ENCODE results near the gene TBPL2.

The TBPL2 gene

GRCh38 chr14:55448141-55448614, 7.8 kb upstream of the TBPL2 start:
- TF ChIP-seq ISL1 (CRISPR knock-in tag; IDR thresholded peaks at IDR 0.05) = peak; percentile 90
- TF ChIP-seq ZFP30 (CRISPR knock-in tag; IDR thresholded peaks at IDR 0.05) = 0 out of 2 replicates have a peak, but pooled peaks have one; percentile 17
- no peak for TF ChIP-seq ZFP3 (CRISPR knock-in tag; IDR thresholded peaks at IDR 0.05)
- 0 out of 2 replicates have a peak, but pooled peaks have one; percentile 86 for TF ChIP-seq ZC3H10 (CRISPR knock-in tag; IDR thresholded peaks at IDR 0.05)
- peak; percentile 87 for ATAC-seq

GRCh38 chr14:55446833-55447232, 6.4 kb upstream of the TBPL2 start:
- peak; percentile 78 for ATAC-seq
- TF ChIP-seq OSR1 (CRISPR knock-in tag; IDR thresholded peaks at IDR 0.05) (no peak), RARB (CRISPR knock-in tag; IDR thresholded peaks at IDR 0.05) (no peak), ZNF70 (CRISPR knock-in tag; IDR thresholded peaks at IDR 0.05) (no peak), ESRRG (CRISPR knock-in tag; IDR thresholded peaks at IDR 0.05) (no peak), POU6F1 (CRISPR knock-in tag; IDR thresholded peaks at IDR 0.05; ENCODE audit: borderline replicate concordance, low read depth) (no peak), SNAI2 (CRISPR knock-in tag; IDR thresholded peaks at IDR 0.05) (no peak), TOX (CRISPR knock-in tag; IDR thresholded peaks at IDR 0.05; ENCODE audit: borderline replicate concordance) (no peak), PATZ1 (CRISPR knock-in tag; IDR thresholded peaks at IDR 0.05; ENCODE audit: borderline replicate concordance) (no peak), ZC3H10 (CRISPR knock-in tag; IDR thresholded peaks at IDR 0.05) (no peak), ZFP3 (CRISPR knock-in tag; IDR thresholded peaks at IDR 0.05) (no peak), PPARA (CRISPR knock-in tag; IDR thresholded peaks at IDR 0.05; ENCODE audit: borderline replicate concordance) (no peak), ZNF565 (CRISPR knock-in tag; conservative IDR thresholded peaks at IDR 0.05; ENCODE audit: low read depth) (no peak), ISL1 (CRISPR knock-in tag; IDR thresholded peaks at IDR 0.05) (no peak), CSDC2 (CRISPR knock-in tag; IDR thresholded peaks at IDR 0.05) (no peak), BACH2 (CRISPR knock-in tag; IDR thresholded peaks at IDR 0.05; ENCODE audit: borderline replicate concordance) (no peak), GLIS3 (CRISPR knock-in tag; IDR thresholded peaks at IDR 0.05) (no peak)
- TF ChIP-seq, protein P1, sequence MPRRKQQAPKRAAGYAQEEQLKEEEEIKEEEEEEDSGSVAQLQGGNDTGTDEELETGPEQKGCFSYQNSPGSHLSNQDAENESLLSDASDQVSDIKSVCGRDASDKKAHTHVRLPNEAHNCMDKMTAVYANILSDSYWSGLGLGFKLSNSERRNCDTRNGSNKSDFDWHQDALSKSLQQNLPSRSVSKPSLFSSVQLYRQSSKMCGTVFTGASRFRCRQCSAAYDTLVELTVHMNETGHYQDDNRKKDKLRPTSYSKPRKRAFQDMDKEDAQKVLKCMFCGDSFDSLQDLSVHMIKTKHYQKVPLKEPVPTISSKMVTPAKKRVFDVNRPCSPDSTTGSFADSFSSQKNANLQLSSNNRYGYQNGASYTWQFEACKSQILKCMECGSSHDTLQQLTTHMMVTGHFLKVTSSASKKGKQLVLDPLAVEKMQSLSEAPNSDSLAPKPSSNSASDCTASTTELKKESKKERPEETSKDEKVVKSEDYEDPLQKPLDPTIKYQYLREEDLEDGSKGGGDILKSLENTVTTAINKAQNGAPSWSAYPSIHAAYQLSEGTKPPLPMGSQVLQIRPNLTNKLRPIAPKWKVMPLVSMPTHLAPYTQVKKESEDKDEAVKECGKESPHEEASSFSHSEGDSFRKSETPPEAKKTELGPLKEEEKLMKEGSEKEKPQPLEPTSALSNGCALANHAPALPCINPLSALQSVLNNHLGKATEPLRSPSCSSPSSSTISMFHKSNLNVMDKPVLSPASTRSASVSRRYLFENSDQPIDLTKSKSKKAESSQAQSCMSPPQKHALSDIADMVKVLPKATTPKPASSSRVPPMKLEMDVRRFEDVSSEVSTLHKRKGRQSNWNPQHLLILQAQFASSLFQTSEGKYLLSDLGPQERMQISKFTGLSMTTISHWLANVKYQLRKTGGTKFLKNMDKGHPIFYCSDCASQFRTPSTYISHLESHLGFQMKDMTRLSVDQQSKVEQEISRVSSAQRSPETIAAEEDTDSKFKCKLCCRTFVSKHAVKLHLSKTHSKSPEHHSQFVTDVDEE (CRISPR knock-in tag; IDR thresholded peaks at IDR 0.05) = no peak
- TF ChIP-seq, protein P2, sequence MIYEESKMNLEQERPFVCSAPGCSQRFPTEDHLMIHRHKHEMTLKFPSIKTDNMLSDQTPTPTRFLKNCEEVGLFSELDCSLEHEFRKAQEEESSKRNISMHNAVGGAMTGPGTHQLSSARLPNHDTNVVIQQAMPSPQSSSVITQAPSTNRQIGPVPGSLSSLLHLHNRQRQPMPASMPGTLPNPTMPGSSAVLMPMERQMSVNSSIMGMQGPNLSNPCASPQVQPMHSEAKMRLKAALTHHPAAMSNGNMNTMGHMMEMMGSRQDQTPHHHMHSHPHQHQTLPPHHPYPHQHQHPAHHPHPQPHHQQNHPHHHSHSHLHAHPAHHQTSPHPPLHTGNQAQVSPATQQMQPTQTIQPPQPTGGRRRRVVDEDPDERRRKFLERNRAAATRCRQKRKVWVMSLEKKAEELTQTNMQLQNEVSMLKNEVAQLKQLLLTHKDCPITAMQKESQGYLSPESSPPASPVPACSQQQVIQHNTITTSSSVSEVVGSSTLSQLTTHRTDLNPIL (CRISPR knock-in tag; IDR thresholded peaks at IDR 0.05; ENCODE audit: low read depth) = no peak

DNA sequence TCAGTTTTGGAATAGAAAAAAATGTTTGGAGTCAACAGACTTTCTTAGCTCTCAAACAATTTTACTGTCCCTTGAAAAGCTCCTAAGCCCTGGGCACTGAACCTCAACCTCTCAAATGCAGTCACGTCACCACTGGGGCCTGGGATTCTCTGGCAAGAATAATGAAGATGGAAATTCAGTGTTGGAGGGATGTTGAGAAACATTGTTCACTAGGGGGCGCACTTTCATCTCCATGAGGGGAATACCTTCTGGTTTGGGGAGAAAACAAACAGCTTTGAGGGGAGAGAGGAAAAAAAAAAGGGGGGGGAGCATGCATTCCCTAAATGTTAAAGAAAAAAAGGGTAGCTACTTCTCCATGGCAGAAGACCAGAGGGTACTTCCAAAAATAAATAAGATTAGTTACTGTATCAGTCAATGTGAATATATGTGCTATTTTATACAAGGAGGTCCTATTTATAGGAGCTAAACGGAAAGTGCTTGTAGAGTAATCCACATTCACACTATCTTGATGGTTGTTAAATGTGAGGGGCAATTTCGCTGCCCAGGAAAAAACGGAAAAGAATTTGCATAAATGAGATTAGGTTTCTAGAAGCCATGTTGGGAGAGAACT, 5.8 kb upstream of the TBPL2 start:
- ATAC-seq = peak; percentile 75
- 0 out of 2 replicates have a peak, but pooled peaks have one; percentile 16 for TF ChIP-seq ISL1 (CRISPR knock-in tag; IDR thresholded peaks at IDR 0.05)
- no peak for TF ChIP-seq BACH2 (CRISPR knock-in tag; IDR thresholded peaks at IDR 0.05; ENCODE audit: borderline replicate concordance)
- TF ChIP-seq POU6F1 (CRISPR knock-in tag; IDR thresholded peaks at IDR 0.05; ENCODE audit: borderline replicate concordance, low read depth) = 0 out of 2 replicates have a peak, but pooled peaks have one; percentile 47
- no peak for TF ChIP-seq GLIS3 (CRISPR knock-in tag; IDR thresholded peaks at IDR 0.05)
- TF ChIP-seq PATZ1 (CRISPR knock-in tag; IDR thresholded peaks at IDR 0.05; ENCODE audit: borderline replicate concordance) = no peak

Measured in SK-N-SH treated with all-trans-retinoic acid at 6 μM for 48 hours (cell line).